Fibroblast of the conjunctiva (primary cell): Measurements from ENCODE around the gene L1CAM.
"Not testable (repeated sequence)": the region's sequence is repeated elsewhere in the genome, so short reads cannot be mapped to it uniquely, and the experiment has no call there.

ENCODE experiments used
- DNase-seq: peaks from one replicate; pipeline ENCODE4 v3.0.0-alpha.2; 2010; ENCODE audit warnings: low read depth

The L1CAM gene

GRCh38 chrX:153829799-153830639 is 56.0 kb downstream of the L1CAM start, which contains the start of gene PDZD4:
Gene PDZD4 (minus strand): TSS chrX:153830544. CDS start chrX:153830298, 246 bp downstream.
- DNase-seq: no peak

- no peak for DNase-seq
Measured at GRCh38 chrX:153829549-153829798, 56.5 kb downstream of the L1CAM start.

- DNase-seq: no peak
Measured at GRCh38 chrX:153828723-153829548, 57.0 kb downstream of the L1CAM start.

- no peak for DNase-seq
Measured at GRCh38 chrX:153828308-153828707, 57.7 kb downstream of the L1CAM start.

GRCh38 chrX:153827903-153828302 is 58.1 kb downstream of the L1CAM start:
- DNase-seq: no peak

DNA sequence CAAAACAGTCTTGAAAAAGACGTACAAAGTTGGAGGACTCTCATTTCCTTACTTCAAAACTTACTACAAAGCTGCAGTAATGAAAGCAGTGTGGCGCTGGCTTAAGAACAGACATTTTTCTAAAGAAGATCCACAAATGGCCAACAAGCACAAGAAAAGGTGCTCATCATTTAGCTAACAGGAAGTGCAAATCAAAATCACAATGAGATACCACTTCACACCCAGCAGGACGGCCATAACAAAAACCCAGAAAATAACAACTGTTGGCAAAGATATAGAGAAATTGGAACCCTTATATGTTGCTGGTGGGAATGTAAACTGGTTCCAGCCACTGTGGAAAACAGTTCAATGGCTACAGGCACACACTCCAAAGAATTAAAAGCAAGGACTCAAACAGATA is 59.0 kb downstream of the L1CAM start:
- no peak for DNase-seq

DNA sequence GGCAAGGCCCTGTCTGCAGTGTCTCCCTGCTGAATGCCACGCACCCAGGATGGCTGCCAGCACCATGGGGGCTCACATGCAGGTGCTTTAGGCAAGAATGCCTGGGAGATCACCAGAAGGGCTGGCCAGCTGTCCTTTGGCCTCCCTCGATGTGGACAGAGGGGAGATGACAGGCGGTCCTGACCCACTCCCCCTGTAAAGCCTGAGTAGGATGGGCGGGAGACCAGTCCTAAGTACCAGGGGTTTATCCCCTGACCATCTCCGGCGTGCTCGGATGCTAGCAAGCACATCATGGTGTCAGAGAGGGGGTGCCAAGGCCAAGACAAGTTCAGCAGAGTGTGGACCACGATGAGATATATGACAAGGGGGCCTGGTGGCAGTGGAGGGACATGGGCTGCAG is 60.9 kb downstream of the L1CAM start:
- no peak for DNase-seq

- DNase-seq: no peak
Measured at GRCh38 chrX:153824348-153824747, 61.6 kb downstream of the L1CAM start.

DNA sequence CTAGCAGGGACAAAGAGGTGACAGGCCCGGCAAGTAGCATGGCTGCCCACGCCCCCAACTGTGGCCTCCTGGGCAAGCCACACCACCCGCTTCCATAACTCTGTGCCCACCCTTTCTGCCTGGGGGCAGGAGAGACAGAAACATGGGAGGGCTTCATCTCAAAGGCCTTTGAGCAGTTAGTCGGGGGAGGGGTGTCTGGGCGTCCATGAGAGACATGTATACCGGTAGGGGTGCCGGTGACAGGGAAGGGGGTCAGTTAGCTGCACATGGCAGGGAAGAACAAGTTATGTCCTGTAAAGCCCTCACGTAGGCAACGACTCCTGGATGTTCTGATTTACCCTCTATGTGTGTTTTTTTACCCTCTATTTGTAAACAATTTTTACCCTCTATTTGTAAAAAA is 64.9 kb downstream of the L1CAM start:
- DNase-seq: no peak

DNA sequence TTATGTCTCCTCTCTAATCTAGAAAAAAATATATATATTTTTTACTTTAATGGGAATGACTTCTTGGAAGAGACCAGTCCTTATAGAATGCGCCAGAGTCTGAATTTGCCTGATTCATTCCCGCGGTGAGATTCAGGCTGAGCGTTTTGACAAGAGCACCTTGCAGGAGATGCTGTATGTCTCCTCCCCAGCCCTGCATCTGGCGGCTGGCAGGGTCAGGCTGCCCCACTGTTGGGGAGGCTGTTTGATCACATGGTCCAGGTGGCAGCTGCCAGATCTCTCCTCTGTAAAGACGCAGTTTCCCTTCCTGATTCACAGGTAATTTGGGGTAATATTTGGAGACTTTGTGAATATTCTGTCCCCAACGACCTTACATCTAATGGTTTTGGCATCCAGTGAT is 65.4 kb downstream of the L1CAM start:
- DNase-seq: no peak

DNA sequence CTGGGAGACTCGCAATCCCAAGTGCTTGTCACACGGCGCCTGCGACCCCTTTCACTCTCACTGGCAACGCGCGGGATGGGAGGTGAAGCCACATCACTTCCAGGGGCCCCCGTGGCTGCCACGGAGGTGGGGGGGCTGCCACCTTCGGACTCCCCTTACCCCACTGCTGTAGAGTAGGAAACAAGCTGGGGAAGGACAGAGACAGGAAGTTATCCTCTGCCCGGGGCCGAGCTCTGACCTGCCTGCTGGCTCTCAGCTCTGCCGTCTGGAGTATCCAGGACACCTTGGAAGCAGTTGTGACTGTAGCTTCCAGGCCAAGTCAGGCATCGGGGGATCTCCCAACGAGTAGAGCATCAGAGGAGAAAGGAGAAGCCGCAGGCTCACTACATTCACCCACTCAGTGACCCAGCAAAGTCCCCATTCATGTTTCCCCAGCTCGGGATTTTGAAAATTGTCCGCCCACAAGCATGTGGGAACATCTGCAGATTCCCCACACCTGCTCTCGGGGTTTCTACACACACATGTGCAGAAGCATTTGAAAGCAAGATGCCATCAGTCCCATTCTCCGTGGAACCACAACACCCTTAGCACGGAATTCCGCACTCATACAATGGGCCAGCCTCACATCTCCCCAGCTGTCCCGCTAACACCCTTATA is 66.5 kb downstream of the L1CAM start:
- DNase-seq: no peak

DNA sequence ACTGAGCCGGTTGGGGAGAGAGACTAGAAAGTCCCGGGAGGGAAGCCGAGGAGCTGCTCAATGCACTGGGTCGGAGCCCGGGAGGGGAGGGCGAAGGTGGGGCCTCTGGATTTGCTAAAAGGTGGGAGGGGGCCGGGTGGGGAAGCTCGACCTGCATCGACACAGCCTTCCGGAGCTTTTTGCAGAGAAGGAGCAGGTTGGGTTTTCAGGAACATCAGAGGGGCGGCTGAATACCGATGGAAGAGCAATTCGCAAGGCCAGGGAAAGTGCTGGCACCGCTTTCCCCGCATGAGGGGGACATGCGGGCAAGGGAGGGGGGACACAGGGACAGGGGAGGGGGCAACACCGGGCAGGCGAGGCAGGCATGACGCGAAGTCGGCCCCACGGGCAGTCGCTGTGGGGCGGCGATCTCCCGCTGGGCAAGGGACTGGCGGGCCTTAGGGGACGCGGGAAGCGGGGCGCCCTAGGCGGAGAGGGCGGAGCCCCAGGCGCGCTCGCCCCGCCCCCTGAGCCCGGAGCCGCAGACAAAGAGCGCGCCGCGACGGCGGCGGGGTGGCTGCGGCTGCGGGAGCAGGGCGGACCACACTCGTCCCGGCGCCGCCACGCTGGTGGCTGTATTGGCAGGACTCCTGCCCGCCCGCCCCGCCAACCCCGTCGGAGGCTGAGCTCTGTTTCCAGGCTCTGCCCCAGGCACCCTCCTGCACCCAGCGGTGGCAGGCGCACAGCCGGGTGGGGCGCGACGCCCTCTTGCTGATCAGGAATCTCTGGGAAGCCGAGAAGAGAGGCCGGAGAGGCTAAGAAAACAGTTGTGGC is 67.2 kb downstream of the L1CAM start:
- no peak for DNase-seq

- DNase-seq: not testable (repeated sequence)
Measured at GRCh38 chrX:153818064-153818463, 67.9 kb downstream of the L1CAM start.

DNA sequence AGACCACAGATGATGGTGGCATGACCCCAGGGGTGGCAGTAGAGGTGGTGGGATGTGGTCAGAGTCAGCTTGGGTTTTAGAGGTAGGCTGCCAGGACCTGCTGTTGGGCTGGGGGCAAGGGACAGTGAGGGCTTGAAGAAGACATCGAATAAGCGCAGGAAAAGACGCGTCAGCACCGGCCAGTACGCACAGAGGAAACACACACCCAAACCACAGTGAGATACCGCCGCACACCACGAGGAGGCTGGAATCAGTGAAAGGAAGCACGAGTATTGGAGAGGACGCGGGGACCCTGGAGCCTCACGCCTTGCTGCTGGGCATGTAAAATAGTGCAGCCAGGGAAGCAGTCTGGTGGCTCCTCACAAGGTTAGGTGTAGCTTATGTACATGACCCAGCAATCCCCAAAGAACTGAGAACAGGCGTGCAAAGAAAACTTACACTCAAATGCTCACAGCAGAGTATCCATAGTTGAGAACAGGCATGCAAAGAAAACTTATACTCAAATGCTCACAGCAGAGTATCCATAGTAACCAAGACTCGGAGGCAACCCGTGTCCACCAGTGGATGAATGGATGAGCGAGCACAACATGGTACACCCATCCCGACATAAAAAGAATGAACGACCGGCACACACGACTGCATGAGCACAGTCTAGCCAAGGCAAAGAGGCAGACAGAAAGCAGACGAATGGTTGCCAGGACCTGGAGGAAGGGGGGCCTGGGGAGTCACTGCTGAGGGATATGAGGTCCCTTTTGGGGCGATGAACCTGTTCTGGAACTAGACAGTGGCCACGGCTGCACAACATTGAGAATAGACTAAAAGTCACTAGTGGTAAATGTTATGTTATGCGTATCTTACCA is 68.9 kb downstream of the L1CAM start:
- DNase-seq: no peak

GRCh38 chrX:153814591-153815315 is 71.2 kb downstream of the L1CAM start:
- DNase-seq: no peak

GRCh38 chrX:153813161-153813560 is 72.8 kb downstream of the L1CAM start:
- no peak for DNase-seq

DNA sequence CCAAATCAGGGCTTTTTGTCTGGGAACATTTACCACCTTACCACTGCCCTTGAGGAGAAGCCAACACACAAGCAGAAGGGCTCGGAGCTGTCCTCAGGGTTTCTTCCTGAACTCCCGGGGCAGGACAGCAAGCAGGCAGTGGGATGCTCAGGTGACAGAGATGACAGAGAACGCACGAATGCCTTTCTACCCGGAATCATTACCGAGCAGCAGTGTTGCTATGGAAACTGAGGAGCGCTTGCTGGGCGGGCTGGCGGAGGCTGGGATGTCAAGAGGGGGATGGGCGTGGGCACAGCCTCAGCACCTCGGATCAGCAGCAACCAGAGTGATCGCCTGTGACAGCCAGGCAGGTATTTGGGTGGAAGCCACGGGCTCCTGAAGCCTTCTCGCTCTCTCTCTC is 73.8 kb downstream of the L1CAM start:
- DNase-seq: no peak
